ENCODE results near the gene DNMT3A.

DNA sequence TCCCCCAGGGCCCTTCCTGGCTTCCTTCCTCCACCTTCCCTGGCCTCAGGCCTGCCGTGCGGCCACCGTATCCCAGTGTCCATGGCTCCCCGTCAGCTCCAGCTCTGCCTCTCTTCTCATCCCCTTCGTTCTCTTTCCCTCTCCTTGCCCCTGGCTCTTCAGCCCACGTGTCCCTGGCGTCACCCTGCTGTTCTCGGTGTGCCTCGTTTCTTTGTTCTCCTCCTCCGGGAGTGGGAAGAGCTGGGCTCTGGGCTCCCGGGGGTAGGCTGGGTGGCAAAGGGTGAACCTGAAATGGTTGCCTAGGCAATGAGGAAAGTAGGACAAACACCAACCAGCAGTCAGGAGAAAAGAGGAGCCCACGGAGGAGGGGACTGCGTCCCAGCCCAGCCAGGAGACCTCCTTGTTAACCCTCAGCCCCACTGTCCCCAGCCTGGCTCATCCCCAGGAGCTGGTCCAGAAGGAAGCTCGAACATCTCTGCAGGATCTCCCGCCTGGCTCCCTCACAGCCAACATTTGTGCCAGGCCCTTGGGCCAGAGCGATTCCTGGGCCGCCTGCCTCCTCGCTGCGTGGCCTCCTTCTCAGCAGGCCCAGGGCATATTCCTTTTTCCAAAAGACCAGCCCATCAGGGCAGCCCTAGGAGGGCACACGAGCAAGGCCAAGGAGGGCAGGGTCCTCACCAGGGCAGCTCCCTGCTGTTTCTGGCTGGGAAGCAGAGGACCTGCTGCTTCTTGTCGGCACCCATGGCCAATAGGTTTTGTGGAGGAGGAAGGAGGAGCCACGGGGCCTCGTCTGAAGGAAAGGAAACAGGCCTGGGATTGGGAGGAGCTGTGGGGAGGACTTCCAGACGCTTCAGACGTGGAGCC, 30.9 kb upstream of the DNMT3A start:
- TF ChIP-seq, protein P1, sequence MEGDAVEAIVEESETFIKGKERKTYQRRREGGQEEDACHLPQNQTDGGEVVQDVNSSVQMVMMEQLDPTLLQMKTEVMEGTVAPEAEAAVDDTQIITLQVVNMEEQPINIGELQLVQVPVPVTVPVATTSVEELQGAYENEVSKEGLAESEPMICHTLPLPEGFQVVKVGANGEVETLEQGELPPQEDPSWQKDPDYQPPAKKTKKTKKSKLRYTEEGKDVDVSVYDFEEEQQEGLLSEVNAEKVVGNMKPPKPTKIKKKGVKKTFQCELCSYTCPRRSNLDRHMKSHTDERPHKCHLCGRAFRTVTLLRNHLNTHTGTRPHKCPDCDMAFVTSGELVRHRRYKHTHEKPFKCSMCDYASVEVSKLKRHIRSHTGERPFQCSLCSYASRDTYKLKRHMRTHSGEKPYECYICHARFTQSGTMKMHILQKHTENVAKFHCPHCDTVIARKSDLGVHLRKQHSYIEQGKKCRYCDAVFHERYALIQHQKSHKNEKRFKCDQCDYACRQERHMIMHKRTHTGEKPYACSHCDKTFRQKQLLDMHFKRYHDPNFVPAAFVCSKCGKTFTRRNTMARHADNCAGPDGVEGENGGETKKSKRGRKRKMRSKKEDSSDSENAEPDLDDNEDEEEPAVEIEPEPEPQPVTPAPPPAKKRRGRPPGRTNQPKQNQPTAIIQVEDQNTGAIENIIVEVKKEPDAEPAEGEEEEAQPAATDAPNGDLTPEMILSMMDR (IDR thresholded peaks at IDR 0.05) = no peak
- TF ChIP-seq POLR2A (IDR thresholded peaks at IDR 0.05) = no peak
